GM20431 (cell line): Measurements from ENCODE around the gene MCCC1.

ENCODE experiments used
- in situ Hi-C: fragments of 300-500 bp; cut with MseI, MboI; formaldehyde crosslinking; loops from one replicate; pipeline ENCODE4 v1.15.0; 2020; ENCODE audit warnings: low sequenced_read_pairs; ENCODE audit not compliant: unreplicated experiment

MCCC1 gene

GRCh38 chr3:183061391-183062172, 37.7 kb downstream of the MCCC1 start:
- in situ Hi-C loops, result no loop called here

- in situ Hi-C loops, result no loop called here
Measured at GRCh38 chr3:183058351-183058750, 40.9 kb downstream of the MCCC1 start.

- in situ Hi-C loops, result no loop called here
Measured at GRCh38 chr3:183050706-183051105, 48.6 kb downstream of the MCCC1 start.

- in situ Hi-C loops, result no loop called here
Measured at GRCh38 chr3:183046883-183047282, 52.4 kb downstream of the MCCC1 start.

GRCh38 chr3:183044547-183045229, 54.6 kb downstream of the MCCC1 start:
- in situ Hi-C loops, result no loop called here

- in situ Hi-C loops, result no loop called here
Measured at GRCh38 chr3:183038757-183039156, 60.5 kb downstream of the MCCC1 start.

- in situ Hi-C loops, result no loop called here
Measured at GRCh38 chr3:183038221-183038620, 61.1 kb downstream of the MCCC1 start.

GRCh38 chr3:183033746-183034145, 65.5 kb downstream of the MCCC1 start:
- in situ Hi-C loops, result no loop called here

GRCh38 chr3:183032880-183033555, 66.3 kb downstream of the MCCC1 start:
- in situ Hi-C loops, result no loop called here

- in situ Hi-C loops, result no loop called here
Measured at GRCh38 chr3:183031826-183032225, 67.5 kb downstream of the MCCC1 start.

- in situ Hi-C loops, result no loop called here
Measured at GRCh38 chr3:183028416-183028815, 70.9 kb downstream of the MCCC1 start.

- in situ Hi-C loops, result no loop called here
Measured at GRCh38 chr3:183027276-183027675, 72.0 kb downstream of the MCCC1 start.

- in situ Hi-C loops, result no loop called here
Measured at GRCh38 chr3:183022936-183023516, 76.3 kb downstream of the MCCC1 start.

GRCh38 chr3:183018421-183019192, 80.7 kb downstream of the MCCC1 start:
- in situ Hi-C loops, result no loop called here

- in situ Hi-C loops, result no loop called here
Measured at GRCh38 chr3:183015185-183015584, 84.1 kb downstream of the MCCC1 start.

- in situ Hi-C loops, result no loop called here
Measured at GRCh38 chr3:183013856-183014255, 85.4 kb downstream of the MCCC1 start.

- in situ Hi-C loops, result no loop called here
Measured at GRCh38 chr3:183013074-183013473, 86.2 kb downstream of the MCCC1 start.

GRCh38 chr3:183008800-183009199, 90.5 kb downstream of the MCCC1 start:
- in situ Hi-C loops, result no loop called here

GRCh38 chr3:183008303-183008702, 91.0 kb downstream of the MCCC1 start:
- in situ Hi-C loops, result no loop called here

- in situ Hi-C loops, result no loop called here
Measured at GRCh38 chr3:183006396-183007002, 92.8 kb downstream of the MCCC1 start.
